ENCODE measurements around the gene C19orf12.

C19orf12 gene

GRCh38 chr19:29664753-29665214 is 50.3 kb downstream of the C19orf12 start:
- TF ChIP-seq, protein P1, sequence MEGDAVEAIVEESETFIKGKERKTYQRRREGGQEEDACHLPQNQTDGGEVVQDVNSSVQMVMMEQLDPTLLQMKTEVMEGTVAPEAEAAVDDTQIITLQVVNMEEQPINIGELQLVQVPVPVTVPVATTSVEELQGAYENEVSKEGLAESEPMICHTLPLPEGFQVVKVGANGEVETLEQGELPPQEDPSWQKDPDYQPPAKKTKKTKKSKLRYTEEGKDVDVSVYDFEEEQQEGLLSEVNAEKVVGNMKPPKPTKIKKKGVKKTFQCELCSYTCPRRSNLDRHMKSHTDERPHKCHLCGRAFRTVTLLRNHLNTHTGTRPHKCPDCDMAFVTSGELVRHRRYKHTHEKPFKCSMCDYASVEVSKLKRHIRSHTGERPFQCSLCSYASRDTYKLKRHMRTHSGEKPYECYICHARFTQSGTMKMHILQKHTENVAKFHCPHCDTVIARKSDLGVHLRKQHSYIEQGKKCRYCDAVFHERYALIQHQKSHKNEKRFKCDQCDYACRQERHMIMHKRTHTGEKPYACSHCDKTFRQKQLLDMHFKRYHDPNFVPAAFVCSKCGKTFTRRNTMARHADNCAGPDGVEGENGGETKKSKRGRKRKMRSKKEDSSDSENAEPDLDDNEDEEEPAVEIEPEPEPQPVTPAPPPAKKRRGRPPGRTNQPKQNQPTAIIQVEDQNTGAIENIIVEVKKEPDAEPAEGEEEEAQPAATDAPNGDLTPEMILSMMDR (IDR thresholded peaks at IDR 0.05; ENCODE audit: low read depth, low read length): no peak
- H3K4me3 ChIP-seq (ENCODE audit: low read depth, low read length): peak overlapping the region; percentile 82

DNA sequence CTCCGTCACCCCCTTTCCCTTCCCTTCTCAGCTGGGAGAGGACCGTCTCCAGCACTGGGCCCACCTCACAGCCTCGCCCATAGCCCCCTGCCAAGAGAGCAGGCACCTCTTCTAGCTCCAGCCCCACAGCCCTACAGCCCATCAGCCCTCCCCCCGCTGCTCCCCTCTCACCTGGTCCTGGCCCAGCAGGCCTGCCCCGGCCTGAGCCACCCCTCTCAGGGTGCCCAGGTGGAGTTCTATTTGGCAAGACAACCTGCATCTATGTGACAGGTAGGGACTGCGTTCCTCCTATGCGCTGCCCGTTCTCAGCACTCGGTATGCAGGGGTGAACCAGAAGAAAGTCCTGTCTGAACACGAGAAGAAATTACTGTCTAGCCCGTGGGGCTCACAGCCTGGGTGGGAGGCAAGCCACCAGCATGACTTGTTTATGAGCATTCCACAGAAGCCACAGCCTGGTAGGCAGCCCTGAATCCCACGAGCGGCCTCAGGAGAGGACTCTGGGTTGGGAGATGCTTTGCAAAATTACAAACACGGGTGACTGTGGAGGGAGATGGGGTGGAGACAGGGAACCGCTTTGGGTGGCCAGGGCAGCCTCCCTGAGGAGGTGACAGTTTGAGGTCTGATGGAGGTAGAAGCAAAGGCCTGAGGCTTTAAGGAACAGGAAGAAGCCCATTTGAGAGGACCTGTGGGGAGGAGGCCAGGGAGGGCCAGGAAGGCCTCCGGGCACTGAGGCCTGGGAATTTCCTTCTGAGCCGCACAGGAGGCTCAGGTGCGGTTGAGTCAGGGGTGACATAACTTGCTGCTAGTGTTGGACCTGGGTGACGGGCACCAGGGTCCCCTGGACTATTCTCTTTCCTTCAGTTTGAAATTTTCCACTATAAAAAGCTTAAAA is 51.0 kb downstream of the C19orf12 start:
- TF ChIP-seq, protein P1 (IDR thresholded peaks at IDR 0.05; ENCODE audit: low read depth, low read length): no peak
- H3K4me3 ChIP-seq (ENCODE audit: low read depth, low read length): no peak overlapping the region

GRCh38 chr19:29662604-29663404 is 52.3 kb downstream of the C19orf12 start:
- TF ChIP-seq, protein P1 (IDR thresholded peaks at IDR 0.05; ENCODE audit: low read depth, low read length): no peak
- H3K4me3 ChIP-seq (ENCODE audit: low read depth, low read length): peak overlapping the region; percentile 51

GRCh38 chr19:29662278-29662603 is 52.8 kb downstream of the C19orf12 start:
- H3K4me3 ChIP-seq (ENCODE audit: low read depth, low read length): peak overlapping the region; percentile 51
- TF ChIP-seq, protein P1 (IDR thresholded peaks at IDR 0.05; ENCODE audit: low read depth, low read length): no peak

GRCh38 chr19:29660835-29661234 is 54.2 kb downstream of the C19orf12 start:
- TF ChIP-seq, protein P1 (IDR thresholded peaks at IDR 0.05; ENCODE audit: low read depth, low read length): no peak
- no peak overlapping the region for H3K4me3 ChIP-seq (ENCODE audit: low read depth, low read length)

DNA sequence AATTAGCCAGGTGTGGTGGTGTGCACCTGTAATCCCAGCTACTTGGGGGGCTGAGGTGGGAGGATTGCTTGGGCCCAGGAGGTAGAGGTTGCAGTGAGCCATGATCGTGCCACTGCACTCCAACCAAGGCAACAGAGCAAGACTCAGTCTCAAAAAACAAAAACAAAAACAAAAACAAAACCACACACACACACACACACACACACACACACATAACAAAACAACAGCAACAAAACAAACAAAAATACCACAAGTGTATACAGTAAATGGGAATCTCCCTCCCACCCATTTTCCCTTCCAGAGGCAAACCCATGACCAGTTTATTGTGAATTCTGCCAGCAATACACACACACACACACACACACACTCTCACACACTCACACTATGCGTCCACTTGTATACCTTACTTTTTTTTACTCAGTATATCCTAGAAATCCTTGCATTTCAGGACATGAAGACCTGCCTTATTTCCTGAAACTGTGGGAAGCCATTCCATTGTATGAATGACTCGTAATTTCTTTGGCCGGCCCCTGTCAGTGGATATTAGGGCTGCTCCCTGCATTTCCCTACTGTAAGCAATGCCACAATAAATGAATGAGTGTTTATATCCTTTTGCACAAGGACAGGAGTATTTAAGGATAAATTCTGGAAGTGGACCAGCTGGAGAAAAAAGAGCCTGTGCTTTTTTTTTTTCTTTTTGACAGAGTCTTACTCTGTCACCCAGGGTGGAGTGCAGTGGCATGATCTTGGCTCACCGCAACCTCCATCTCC is 56.7 kb downstream of the C19orf12 start:
- TF ChIP-seq, protein P1 (IDR thresholded peaks at IDR 0.05; ENCODE audit: low read depth, low read length): no peak
- H3K4me3 ChIP-seq (ENCODE audit: low read depth, low read length): no peak overlapping the region
